BJ (cell line): ENCODE measurements around the gene RASL10A. TPM values are rescaled to one million over a fixed set of nuclear protein-coding genes. Genes with fewer than 3 reads are reported as not detected.

Experiments
- CTCF ChIA-PET: fragments of 350-600 bp; formaldehyde crosslinking; extraction: SDS; loops from one replicate; lab custom pipeline; 2021; ENCODE audit warnings: antibody characterized with exemption, inconsistent platforms; lab: Yijun Ruan, JAX
- POLR2A ChIA-PET: fragments of 300-600 bp; sonication (Branson Sonifier 250); formaldehyde crosslinking; extraction: SDS; loops from one replicate; lab custom pipeline; 2021; ENCODE audit warnings: antibody characterized with exemption; lab: Charles Lee
- DNase-seq: peaks from one replicate; pipeline ENCODE4 v3.0.0-alpha.2; 2011; ENCODE audit warnings: low read depth
- H3K27me3 ChIP-seq: 2 replicates; pipeline ENCODE4 v1.6.0; 2011; ENCODE audit warnings: low read length; ENCODE audit not compliant: control insufficient read depth, insufficient read depth
- H3K36me3 ChIP-seq: 2 replicates; pipeline ENCODE4 v1.5.1; 2011; ENCODE audit warnings: low read length; ENCODE audit not compliant: control insufficient read depth, insufficient read depth
- H3K4me3 ChIP-seq: 2 replicates; pipeline ENCODE4 v1.5.1; 2011; ENCODE audit warnings: low read depth, mild to moderate bottlenecking, control low read depth, low read length
- CTCF ChIP-seq: IDR thresholded peaks from 2 replicates; pipeline ENCODE4 v1.5.1; 2011; ENCODE audit warnings: low read depth, mild to moderate bottlenecking, control low read depth, inconsistent platforms, low read length, moderate library complexity; ENCODE audit not compliant: insufficient read depth
- polyA plus RNA-seq: library from polyadenylated mRNA; depleted of rRNA; stranded (reverse); fragments of >200 nt; gene quantifications from 2 replicates; pipeline ENCODE4 v1.2.3, GENCODE V29; 2011

Gene RASL10A
- polyA plus RNA-seq, 1 experiment: 0.16 TPM

GRCh38 chr22:29272624-29273023, 42.9 kb downstream of the RASL10A start:
- CTCF ChIA-PET: no interaction called here
- no peak for TF ChIP-seq CTCF
- peaks cover 12% of the 10 kb centered on the region for H3K36me3 ChIP-seq

GRCh38 chr22:29270475-29271271, 44.8 kb downstream of the RASL10A start:
- Histone ChIP-seq H3K36me3 (peaks cover 6% of the 10 kb centered on the region), H3K27me3 (no peaks in the 10 kb centered on the region), H3K4me3 (peak overlapping the region; percentile 88)
- TF ChIP-seq CTCF: no peak
- CTCF ChIA-PET: interaction anchor here (1.6 kb wide), 1 partner anchor 25 kb away, joined by 4 read pairs; no protein-coding TSS in a partner anchor
- POLR2A ChIA-PET: interaction anchor here (0.7 kb wide), 1 partner anchor 52 kb away, joined by 6 read pairs; no protein-coding TSS in a partner anchor
- DNase-seq: no peak

More at GRCh38 chr22:29272624-29273023, 42.9 kb downstream of the RASL10A start:
- no peak overlapping the region for H3K4me3 ChIP-seq
- no peak for DNase-seq
- H3K27me3 ChIP-seq: no peaks in the 10 kb centered on the region
- POLR2A ChIA-PET: no interaction called here

GRCh38 chr22:29269731-29270474, 45.6 kb downstream of the RASL10A start:
- H3K4me3 ChIP-seq: peak overlapping the region; percentile 88
- CTCF ChIA-PET: interaction anchor here (1.6 kb wide), 1 partner anchor 24 kb away, joined by 4 read pairs; no protein-coding TSS in a partner anchor
- no peaks in the 10 kb centered on the region for H3K27me3 ChIP-seq
- no peak for DNase-seq
- POLR2A ChIA-PET: interaction anchor here (0.5 to 0.7 kb wide), 2 partner anchors 17 to 53 kb away, joined by 3 to 6 read pairs; no protein-coding TSS in a partner anchor
- TF ChIP-seq CTCF: no peak
- H3K36me3 ChIP-seq: peaks cover 8% of the 10 kb centered on the region

GRCh38 chr22:29269230-29269604, 46.3 kb downstream of the RASL10A start:
- H3K4me3 ChIP-seq: peak overlapping the region; percentile 88

More at GRCh38 chr22:29269230-29269604, 46.3 kb downstream of the RASL10A start:
- no peak for DNase-seq
- TF ChIP-seq CTCF: no peak
- POLR2A ChIA-PET: no interaction called here
- CTCF ChIA-PET: interaction anchor here (1.6 kb wide), 1 partner anchor 24 kb away, joined by 4 read pairs; no protein-coding TSS in a partner anchor
- Histone ChIP-seq H3K36me3 (peaks cover 10% of the 10 kb centered on the region), H3K27me3 (no peaks in the 10 kb centered on the region)
